GM12864 (cell line): ENCODE results near the gene SNRNP70.
"Not testable (repeated sequence)": the region's sequence is repeated elsewhere in the genome, so short reads cannot be mapped to it uniquely, and the experiment has no call there.

Experiments used
- DNase-seq: peaks from one replicate; pipeline ENCODE4 v3.0.0-alpha.2; 2011; ENCODE audit warnings: low read depth
- H3K4me3 ChIP-seq: 2 replicates; pipeline ENCODE4 v1.5.1; 2011; ENCODE audit warnings: mild to moderate bottlenecking, low read depth, low read length, control low read depth
- CTCF ChIP-seq: IDR thresholded peaks from 2 replicates; pipeline ENCODE4 v1.5.1; 2011; ENCODE audit warnings: low read depth, mild to moderate bottlenecking, moderate library complexity, low read length, control low read depth, inconsistent platforms; ENCODE audit errors: missing control alignments

SNRNP70 gene

DNA sequence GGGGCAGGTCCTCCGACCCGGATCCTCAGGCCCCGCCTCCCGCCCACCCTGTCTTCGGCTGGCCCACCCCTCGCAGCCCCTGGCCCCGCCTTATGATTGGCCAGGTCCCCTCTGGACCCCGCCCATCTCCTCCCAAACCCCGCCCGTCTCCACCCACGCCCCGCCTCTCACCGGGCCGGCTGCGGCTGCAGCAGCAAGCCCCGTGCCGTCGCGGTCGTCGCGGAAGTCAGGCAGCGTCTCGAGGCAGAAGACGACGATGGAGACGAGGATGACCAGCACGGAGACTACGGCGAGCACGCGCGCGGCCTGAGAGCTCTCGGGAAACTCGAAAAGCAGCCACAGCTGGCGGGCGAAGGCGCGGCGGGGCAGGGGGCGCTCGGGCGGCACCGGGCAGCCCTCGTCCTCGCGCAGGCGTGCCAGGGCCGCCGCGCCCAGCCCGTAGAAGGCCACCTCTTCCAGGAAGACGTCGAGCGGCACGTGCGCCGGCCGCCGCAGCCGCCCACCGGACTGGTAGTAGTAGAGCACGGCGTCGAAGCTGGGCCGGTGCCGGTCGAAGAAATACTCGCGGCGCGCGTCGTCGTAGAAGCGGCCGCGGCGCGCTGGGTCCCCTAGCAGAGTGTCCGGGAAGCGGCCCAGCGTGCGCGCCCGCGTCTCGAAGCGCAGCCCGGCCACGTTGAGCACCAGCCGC lies 13.2 kb upstream of the SNRNP70 start:
- no peak for TF ChIP-seq CTCF
- DNase-seq: no peak
- no peak overlapping the region for H3K4me3 ChIP-seq

DNA sequence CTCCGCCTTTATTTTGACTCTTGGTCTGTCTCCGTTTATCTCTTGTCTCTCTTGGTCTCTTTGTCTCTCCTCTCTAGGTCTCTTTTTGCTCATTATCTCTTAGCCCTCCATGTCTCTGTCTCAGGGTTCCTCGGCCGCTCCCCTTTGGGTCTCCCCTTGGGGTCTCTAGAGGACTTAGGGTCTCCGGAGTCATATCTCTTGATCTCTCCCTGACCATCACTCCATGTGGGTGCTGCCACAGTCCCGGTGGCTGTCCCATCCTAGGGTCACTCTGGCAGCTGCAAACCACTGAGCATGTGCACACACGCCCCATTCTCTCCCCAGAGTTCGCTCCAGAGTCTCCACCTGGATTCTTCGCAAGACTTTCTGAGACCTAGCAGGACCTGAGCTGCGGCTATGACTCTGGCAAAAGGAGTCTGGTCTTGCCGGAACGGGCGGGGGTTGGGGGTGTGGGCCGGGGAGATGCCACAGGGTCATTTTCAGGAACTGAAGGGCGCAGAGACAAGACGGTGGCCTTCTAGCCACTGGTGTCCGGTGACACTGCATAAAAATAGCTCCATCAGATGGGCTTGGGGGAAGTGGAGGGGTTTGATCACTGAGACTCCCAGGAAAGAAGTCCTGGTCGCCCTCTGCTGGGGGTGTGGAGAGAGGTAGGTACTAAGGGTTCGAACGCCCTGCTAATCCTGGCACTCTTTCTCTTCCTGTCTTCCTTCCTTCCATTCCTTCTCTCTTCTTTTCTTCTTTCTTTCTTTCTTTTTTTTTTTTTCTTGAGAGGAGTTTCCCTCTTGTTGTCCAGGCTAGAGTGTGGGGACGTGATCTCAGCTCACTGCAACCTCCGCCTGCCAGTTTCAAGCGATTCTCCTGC lies 11.5 kb upstream of the SNRNP70 start:
- no peak for DNase-seq
- no peak overlapping the region for H3K4me3 ChIP-seq
- TF ChIP-seq CTCF: peak; percentile 41

DNA sequence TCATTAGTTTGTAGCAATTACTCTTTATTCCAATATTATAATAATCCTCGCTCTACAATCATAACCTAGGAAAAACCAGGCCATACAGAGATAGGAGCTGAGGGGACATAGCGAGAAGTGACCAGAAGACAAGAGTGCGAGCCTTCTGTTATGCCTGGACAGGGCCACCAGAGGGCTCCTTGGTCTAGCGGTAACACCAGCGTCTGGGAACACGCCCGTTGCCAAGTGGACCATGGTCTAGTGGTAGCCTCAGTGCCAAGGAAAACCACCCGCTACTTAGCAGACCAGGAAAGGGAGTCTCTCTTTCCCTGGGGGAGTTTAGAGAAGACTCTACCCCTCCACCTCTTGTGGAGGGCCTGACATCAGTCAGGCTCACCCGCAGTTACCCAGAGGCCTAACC lies 10.4 kb upstream of the SNRNP70 start:
- not testable (repeated sequence) for DNase-seq, H3K4me3 ChIP-seq
- TF ChIP-seq CTCF: peak; percentile 63

DNA sequence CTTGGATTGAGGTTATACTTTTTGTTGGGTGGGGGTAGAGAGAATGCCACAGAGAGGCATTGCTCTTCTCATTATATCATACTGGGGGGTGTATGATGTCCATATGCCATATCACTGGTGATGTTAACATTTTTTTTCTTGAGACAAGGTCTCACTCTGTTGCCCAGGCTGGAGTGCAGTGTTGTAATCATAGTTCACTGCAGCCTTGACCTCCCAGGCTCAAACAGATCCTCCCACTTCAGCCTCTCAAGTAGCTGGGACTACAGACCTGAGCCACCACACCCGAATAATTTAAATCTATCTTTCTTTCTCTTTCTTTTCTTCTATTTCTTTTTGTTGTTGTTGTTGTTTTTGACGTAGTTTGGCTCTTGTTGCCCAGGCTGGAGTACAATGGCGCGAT lies 4.9 kb upstream of the SNRNP70 start:
- H3K4me3 ChIP-seq: no peak overlapping the region
- DNase-seq: no peak
- TF ChIP-seq CTCF: no peak

DNA sequence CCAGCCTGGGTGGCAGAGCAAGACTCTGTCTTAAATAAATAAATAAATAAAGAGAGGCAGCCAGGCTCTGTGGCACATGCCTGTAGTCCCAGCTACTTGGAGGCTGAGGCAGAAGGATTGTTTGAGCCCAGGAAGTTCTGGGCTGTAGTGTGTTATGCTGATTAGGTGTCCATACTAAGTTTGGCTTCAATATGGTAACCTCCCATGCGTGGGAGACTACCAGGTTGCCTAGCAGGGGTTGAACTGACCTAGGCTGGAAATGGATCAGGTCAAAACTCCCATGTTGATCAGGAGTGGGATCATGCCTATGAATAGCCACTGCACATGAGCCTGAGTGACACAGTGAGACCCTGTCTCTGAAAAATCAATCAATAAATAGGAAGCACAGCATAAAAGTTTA lies 4.0 kb upstream of the SNRNP70 start:
- H3K4me3 ChIP-seq: no peak overlapping the region
- no peak for DNase-seq
- TF ChIP-seq CTCF: no peak

DNA sequence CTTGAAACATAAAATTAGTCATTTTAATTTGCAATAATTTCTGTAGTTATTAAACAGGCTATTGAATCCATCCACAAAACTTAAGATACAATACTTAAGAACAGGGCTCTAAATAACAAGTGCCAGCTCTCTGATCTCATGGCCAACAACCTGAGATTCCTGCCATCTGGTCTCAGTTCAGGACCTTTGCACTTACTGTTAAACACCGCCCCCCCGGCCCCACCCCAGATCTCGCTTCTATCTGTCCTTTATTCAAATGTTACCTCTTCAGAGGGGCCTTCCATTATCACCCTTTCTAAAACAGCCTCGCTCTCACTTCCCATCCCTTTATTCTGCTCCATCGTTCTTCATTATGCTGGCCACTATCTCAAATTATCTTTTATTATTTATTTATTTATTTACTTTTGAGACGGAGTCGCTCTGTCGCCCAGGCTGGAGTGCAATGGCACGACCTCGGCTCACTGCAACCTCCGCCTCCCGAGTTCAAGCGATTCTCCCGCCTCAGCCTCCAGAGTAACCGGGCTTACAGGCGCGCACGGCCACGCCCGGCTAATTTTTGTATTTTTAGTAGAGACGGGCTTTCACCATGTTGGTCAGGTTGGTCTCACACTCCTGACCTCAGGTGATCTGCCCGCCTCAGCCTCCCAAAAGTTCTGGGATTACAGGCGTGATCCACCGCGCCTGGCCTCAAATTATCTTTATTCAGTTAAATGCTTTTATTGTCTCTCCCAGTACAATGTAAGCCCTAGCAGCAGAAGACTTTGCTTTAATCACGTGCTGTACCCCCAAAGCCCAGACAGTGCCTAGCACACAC lies 838 bp upstream of the SNRNP70 start:
- peak overlapping the region; percentile 97 for H3K4me3 ChIP-seq
- no peak for TF ChIP-seq CTCF
- no peak for DNase-seq
